GM12892 (cell line): ENCODE results near the gene SIK3.
"Not testable (repeated sequence)": the region's sequence is repeated elsewhere in the genome, so short reads cannot be mapped to it uniquely, and the experiment has no call there.

Source experiments
- DNase-seq: peaks from one replicate; pipeline ENCODE4 v3.0.0; 2011; ENCODE audit not compliant: insufficient read length
- FAIRE-seq: peaks from 2 replicates; lab custom pipeline; 2011; peaks lifted over from hg19 to GRCh38; lab: Jason Lieb, UNC
- POLR2A ChIP-seq: IDR thresholded peaks from 2 replicates; pipeline ENCODE4 v1.6.1; 2011; ENCODE audit warnings: low read depth, low read length, control low read depth
- POLR2AphosphoS5 ChIP-seq: IDR thresholded peaks from 2 replicates; pipeline ENCODE4 v1.6.1; 2011; ENCODE audit warnings: low read depth, low read length, control low read depth
- TAF1 ChIP-seq: IDR thresholded peaks from 2 replicates; pipeline ENCODE4 v1.6.1; 2011; ENCODE audit warnings: low read depth, mild to moderate bottlenecking, control low read depth, low read length, borderline replicate concordance

The SIK3 gene

GRCh38 chr11:116819049-116819448 lies 279.2 kb downstream of the SIK3 start:
- FAIRE-seq (no peak), DNase-seq (no peak)

GRCh38 chr11:116814502-116814901 lies 283.7 kb downstream of the SIK3 start:
- FAIRE-seq (no peak), DNase-seq (no peak)
- TF ChIP-seq POLR2A: no peak
- TF ChIP-seq TAF1: no peak
- TF ChIP-seq POLR2AphosphoS5: no peak

More at GRCh38 chr11:116819049-116819448, 279.2 kb downstream of the SIK3 start:
- TF ChIP-seq TAF1: no peak
- TF ChIP-seq POLR2AphosphoS5: no peak
- no peak for TF ChIP-seq POLR2A

GRCh38 chr11:116813781-116814471 lies 284.3 kb downstream of the SIK3 start:
- no peak for DNase-seq
- TF ChIP-seq POLR2A: no peak
- TF ChIP-seq POLR2AphosphoS5: no peak
- TF ChIP-seq TAF1: no peak
- no peak for FAIRE-seq

GRCh38 chr11:116813170-116813569 lies 285.1 kb downstream of the SIK3 start:
- FAIRE-seq (peak; percentile 67), DNase-seq (no peak)
- TF ChIP-seq POLR2A: no peak

GRCh38 chr11:116812109-116812508 lies 286.1 kb downstream of the SIK3 start:
- no peak for DNase-seq
- TF ChIP-seq POLR2A: no peak
- FAIRE-seq: no peak

GRCh38 chr11:116811194-116811593 lies 287.0 kb downstream of the SIK3 start:
- TF ChIP-seq POLR2AphosphoS5: no peak
- TF ChIP-seq TAF1: no peak
- DNase-seq: no peak
- FAIRE-seq: peak; percentile 9

GRCh38 chr11:116808262-116809175 lies 289.7 kb downstream of the SIK3 start:
- TF ChIP-seq TAF1: no peak
- DNase-seq: no peak
- FAIRE-seq: no peak

GRCh38 chr11:116807601-116808261 lies 290.5 kb downstream of the SIK3 start:
- TF ChIP-seq TAF1: no peak
- no peak for TF ChIP-seq POLR2A
- TF ChIP-seq POLR2AphosphoS5: no peak
- DNase-seq (no peak), FAIRE-seq (no peak)

GRCh38 chr11:116804001-116804400 lies 294.2 kb downstream of the SIK3 start:
- FAIRE-seq: no peak
- TF ChIP-seq POLR2A (no peak), TAF1 (no peak), POLR2AphosphoS5 (no peak)

GRCh38 chr11:116801662-116802061 lies 296.6 kb downstream of the SIK3 start:
- not testable (repeated sequence) for FAIRE-seq, DNase-seq

More at GRCh38 chr11:116804001-116804400, 294.2 kb downstream of the SIK3 start:
- DNase-seq: no peak

- no peak for TF ChIP-seq POLR2A
- no peak for TF ChIP-seq POLR2AphosphoS5
- TF ChIP-seq TAF1: no peak
- DNase-seq (no peak), FAIRE-seq (no peak)
These were observed 297.6 kb downstream of the SIK3 start for GRCh38 chr11:116800610-116801009.

GRCh38 chr11:116798368-116798767 lies 299.9 kb downstream of the SIK3 start:
- no peak for DNase-seq
- FAIRE-seq: no peak
- TF ChIP-seq POLR2AphosphoS5 (no peak), POLR2A (no peak), TAF1 (no peak)
